Raji (cell line): ENCODE data around the gene PIGQ.

Experiments used
- POLR2A ChIP-seq: IDR thresholded peaks from 2 replicates; pipeline ENCODE4 v1.6.1; 2011; ENCODE audit warnings: low read depth, low read length, control low read depth; ENCODE audit not compliant: insufficient read depth

The PIGQ gene

DNA sequence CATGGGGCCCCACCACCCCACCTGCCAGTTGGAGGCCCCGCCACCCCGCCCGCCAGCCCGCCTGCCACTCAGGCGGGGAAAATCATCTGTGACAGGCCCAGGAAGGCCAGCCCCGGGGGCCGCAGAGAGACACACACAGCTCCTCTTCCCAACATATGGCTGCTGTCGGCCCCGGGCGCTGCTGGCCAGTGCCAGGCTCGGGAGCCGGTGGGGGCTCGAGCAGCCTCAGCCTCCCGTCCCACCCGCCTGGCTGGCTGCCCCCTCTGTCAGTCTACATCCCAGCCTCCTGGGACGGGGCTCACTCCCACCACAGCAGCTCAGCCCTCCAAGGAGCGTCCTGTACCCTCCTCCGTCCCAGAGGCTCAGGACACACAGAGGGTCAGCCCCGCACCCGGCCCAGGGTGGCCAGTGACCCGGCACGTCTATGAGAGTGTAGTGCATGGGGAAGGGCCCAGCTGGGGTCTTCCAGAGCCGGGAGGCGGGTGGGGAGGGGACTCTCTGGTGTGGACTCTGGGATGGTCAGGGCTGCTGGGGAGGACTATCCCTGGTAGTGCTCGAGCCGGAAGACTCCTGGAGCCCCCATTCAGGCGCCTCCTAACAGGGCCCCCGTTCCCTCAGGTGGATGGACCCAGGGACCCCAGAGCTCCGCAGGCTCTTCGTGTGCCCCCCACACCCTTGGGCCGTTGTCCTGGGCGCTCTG lies 13.1 kb upstream of the PIGQ start:
- no peak for TF ChIP-seq POLR2A

DNA sequence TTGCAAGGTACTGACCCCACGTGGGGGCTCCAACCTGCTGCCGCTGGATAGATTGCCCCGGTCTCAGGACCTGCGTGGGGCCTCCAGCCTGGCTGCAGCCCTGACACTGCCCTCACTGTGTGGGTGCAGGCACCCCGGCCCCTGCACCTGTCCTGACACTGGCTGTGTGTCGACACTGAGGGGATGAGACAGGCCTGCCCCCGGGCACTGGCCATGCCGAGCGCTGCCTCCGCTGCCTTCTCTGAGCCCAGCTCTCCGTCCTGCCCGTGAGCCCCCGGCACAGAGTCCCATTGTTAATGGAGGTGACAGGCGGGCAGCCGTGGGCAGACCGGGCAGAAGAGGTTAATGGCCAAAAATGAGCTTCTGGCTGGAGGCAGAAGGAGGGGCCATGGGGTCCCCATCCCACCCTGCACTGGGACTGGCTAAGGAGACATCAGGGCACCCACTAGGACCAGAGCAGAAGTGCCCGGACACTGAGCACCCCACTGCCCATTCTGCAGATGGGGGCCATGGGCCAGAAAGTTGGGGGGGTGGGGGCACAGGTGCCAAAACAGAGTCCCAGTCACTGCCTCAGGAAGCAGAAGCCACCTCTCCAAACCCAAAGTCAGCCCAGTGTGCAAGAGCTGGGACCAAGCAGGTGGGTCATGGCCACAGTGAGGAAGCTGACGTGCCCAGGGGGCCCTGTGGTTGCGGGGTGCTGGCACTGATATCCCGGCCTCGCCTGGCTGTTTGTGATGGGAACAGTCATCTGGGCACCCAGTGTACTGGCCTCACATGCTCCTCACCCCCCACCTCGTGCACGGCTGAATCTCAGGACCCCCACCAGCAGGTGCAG lies 12.1 kb upstream of the PIGQ start:
- no peak for TF ChIP-seq POLR2A

DNA sequence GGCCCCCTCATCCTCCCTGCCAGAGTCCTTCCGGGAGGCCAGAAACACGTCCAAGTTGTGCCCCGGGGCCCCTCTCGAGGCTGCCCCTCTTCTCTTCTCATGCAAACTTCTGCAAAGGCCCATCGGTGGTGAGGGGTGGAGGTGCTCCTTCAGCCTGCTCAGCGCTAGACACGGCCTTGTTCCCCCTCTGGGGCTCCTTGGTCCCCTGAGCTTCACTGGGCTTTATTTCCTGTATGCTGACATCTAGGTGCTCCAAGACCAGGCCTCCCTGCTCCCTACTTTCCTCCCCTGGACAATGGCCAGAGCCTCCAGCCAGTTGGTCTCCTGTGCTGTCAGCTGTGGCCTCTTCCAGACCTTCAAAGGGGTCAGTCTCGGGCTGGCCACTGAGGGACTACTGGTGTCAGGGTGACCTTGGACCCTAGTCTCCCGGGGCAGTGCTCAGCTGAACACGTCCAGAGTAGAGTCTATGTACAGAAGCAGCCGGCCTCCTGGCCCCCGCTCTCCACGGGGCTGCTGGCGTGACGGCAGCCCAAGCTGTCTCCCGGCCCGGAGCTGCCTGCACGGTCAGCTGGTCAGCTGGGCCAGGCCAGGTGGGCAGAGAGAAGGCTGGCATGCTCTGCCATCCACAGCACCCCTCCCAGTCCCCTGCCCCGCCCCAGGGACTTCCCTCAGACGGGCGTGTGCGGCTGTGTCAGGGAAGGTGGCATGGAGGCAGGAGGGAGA lies 11.3 kb upstream of the PIGQ start:
- no peak for TF ChIP-seq POLR2A

DNA sequence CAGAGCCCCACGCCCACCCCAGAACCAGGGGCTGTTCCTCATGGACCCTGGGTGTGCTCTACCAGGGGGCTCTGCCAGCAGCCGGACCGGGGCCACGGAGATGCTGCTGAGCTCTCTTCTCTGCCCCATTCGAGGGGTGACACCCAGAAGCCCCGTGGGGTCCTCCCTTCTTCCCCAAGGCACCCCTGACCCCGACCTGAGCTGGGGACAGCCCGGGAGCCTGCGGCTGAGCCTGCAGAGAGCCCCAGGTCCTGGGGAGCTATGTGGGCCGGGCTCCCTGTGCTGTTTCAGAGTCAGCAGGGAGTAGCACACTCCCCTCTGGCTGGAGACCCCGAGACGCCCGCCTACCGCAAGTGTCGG lies 10.8 kb upstream of the PIGQ start:
- TF ChIP-seq POLR2A = no peak

DNA sequence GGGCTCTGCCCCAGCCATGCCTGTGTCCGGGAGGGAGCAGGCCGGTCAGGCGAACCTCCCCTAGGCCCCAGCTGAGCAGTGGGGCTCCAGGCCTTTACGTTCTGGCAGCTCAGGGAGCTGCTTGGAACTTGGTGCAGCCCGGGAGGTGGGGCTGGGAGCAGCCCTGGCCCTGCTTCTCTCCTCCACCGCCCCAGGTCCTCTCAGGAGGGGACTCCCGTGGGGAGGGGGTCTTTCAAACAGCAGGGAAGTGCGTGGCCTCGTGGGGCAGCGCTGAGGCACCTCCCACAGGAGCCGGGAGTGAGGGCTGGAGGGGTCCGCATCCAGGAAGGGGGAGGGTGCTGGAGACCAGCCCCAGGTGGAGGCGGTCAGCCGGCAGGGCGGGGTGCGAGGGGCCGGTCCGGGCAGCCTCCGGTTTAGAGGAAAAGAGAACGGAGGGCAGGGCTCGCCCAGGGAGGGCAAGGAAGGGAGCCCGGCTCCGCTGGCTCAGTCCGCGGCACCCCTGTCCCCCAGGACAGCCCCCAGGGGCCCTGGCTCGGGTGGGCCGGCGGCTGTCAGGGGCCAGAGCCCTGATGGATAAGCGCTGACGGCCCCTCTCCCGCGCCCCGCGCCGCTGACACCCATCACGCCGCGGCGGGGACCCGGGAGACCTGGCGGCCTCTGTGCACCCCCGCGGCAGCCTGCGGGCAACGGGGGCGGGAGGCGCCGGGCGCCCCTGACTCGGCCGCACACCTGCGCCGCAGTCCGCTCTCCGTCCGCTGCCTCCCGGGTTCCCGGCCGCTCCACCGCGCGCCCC lies 10.2 kb upstream of the PIGQ start:
- TF ChIP-seq POLR2A = no peak

DNA sequence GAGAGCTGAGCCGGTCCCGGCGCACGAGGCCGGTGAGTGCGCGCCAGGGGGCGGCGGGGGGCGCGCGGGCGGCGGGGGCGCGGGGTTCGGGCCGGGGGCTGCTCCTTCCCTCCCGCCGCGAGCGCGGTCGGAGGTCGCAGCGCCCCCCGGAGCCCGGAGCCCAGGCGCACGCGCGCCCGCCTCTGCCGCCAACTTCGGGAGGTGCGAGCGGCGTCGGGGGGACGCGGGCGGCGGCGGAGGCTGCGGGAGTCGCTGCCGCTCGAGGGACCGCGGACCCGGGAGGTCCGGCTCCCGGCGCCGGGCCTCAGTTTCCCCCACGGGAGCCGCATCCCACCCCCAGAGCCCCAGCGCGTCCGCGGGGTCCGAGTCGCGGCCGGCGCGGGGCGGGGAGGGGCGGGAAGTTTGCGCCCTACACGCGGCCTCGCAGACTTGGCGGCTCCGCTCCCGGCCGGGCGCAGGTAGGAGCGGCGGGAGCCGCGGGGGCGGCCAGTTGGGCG lies 9.5 kb upstream of the PIGQ start, which contains the start of gene PRR35:
TSS of gene PRR35 (plus strand) at position 191 of the 497 bp plus-strand sequence. CDS start 2,901 bp downstream, outside the sequence.
- TF ChIP-seq POLR2A = no peak

DNA sequence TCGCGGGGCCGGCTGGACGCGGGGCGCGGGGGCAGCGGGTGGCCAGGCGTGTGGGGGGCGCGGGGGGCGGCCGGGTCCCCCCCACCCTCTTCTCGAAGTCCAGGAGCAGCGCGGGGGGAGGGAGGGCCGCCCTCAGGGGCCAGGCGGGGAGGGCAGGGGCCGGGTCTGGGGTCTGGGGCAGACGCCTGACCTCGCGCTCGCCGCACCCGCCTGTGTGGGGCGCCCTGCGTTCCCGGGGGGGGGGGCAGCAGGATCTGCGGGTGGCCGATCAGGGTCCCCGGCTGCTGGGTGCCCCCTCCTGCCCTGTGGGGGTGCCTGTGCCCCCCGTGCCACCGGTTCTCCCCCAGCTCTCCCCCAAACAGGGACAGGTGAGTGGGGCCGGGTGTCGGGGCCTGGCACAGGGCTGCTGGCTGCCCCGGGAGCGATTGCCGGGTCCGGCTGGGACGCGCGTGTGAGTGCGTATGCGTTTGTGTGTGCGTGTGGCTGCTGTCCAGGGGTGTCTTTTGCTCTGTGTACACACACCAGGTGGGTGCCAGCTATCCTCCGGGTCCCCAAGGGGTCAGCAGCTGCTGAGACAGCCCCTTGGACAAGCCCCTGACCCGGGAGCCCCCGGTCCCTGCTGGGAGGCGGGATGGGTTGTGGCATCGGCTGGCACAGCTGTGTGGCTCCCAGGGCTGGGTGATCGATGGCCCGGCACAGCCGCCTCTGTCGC lies 8.9 kb upstream of the PIGQ start:
- no peak for TF ChIP-seq POLR2A

DNA sequence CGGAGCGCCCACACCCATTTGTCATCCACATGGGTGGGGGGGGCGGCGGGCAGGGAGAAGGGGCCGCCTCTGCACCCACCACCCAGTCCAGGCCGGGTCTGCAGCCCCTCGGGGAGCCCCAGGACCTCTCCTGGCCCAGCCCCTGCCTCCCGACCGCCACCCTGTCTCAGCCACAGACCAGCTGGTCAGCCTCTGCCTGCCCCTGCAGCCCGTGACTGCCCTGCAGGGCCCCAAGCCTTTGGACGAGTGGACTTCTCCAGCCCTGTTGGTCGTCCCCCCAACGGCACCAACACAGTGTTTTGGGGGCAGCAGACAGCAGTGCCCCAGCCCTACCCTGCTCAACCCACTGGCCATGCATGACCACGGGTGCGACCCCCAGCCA lies 8.4 kb upstream of the PIGQ start:
- TF ChIP-seq POLR2A = no peak

DNA sequence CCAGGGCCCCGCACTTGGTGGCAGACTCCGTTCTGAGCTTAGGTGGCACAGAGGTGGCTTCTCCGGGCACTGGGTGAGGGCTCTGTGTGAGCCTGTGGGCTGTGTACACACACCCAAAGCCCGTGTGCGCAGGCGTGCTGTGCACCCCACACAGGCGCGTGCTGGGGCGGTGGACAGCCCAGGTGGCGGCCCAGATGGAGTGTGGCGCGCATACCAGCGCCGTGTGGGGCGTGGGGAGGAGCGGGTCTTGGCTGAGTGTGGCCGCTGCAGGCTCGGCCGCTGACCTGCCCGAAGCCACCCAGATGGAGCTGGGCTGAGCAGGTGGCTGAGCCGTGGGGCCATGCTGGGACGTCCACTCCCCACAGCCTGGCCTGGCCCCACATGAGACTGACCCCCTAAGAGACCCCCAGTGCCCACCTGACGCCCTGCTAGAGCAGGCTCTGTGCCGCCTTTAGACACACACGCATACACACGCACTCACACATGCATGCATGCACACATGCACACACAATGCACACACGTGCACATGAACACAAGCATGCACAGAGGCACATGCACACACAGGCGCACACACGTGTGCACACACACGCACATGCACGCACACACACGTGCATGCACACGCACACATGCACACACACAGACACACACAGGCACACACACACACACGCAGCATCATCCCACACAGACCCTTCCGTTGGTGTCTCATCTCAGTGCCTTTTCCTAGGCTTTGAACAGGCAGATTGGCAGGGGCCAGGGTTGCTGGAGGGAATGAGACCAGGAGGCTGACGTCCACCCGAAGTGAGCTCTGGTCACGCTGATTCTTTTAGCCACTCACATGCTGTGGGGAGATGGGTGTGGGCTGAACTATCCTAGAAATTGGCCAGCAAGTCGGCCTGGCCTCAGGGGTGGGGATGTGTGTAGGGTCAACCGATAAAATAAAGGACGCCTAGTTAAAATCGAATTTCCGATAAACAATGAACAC lies 7.5 kb upstream of the PIGQ start:
- TF ChIP-seq POLR2A = no peak

DNA sequence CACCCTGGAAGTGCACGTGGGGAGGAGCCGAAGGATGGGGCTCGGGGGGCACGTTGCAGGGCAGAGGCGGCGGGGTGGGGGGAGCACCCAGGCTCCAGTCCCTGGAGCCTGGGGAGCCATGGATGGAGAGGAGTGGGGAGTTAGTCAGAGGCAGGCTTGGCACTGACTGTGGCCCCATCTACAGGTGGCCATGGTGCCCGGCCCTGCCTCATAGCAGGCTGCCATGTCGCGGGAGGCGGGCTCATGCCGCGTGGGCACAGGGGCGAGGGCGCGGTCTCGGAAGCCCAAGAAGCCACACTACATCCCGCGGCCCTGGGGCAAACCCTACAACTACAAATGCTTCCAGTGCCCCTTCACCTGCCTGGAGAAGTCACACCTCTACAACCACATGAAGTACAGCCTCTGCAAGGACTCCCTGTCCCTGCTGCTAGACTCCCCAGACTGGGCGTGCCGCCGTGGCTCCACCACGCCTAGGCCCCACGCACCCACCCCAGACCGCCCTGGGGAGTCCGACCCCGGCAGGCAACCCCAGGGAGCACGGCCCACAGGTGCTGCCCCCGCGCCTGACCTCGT lies 6.6 kb upstream of the PIGQ start:
- no peak for TF ChIP-seq POLR2A

DNA sequence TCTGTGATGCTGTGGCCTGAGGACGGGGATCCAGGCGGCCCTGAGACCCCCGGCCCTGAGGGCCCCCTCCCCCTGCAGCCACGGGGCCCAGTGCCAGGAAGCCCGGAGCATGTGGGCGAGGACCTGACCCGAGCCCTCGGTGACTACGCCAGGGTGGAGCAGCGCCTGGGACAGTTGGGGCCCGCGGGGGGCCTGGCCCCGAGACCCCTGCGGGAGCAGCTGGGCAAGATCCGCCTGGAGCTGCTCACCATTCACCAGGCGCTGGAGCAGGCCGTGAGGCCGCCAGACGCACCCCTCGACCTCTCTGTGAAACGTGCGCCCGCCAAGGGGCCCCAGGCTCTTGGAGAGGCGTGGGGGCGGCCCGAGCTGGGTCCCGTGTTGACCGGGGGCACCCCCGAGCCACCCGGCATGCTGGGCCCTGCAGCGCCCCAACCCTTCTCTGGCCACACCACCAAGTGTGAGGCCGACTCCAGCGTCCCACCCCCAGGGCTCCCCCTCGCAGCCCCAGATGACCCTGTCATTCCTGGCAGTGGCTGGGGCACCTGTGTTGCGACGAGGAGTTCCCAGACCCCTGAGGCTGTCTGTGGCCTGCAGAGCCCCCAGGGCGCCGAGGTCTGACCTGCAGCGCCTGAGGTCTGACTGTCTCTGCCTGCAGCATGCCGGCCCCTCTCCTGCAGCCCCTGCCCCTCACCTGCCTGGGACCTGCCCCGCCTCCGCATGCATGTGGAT lies 4.9 kb upstream of the PIGQ start:
- no peak for TF ChIP-seq POLR2A
